GM12864 (cell line): ENCODE measurements around the gene OLFM4.

Source experiments
- DNase-seq: peaks from one replicate; pipeline ENCODE4 v3.0.0-alpha.2; 2011; ENCODE audit warnings: low read depth
- H3K4me3 ChIP-seq: 2 replicates; pipeline ENCODE4 v1.5.1; 2011; ENCODE audit warnings: mild to moderate bottlenecking, low read depth, low read length, control low read depth
- CTCF ChIP-seq: IDR thresholded peaks from 2 replicates; pipeline ENCODE4 v1.5.1; 2011; ENCODE audit warnings: low read depth, mild to moderate bottlenecking, moderate library complexity, low read length, control low read depth, inconsistent platforms; ENCODE audit errors: missing control alignments

Gene OLFM4

DNA sequence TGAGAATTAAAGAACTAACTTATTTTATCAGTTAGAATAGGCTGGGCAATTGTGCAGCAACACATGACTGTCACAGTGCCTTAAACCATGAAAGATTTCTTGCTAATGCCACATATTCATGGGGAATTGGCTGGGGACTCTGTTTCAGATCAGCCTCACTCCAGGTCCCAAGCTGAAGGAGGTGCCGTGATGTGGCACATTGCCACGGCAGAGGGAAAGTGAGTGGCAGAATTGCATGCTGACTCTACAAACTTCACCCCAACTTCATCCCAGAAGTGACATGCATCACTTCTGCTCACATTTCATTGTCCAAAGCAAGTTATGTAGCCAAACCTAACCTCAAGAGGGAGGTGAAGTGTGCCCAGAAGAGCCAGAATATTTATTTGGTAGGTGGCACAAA is 37.8 kb downstream of the OLFM4 start:
- no peak for TF ChIP-seq CTCF
- H3K4me3 ChIP-seq: no peak overlapping the region
- DNase-seq: no peak

DNA sequence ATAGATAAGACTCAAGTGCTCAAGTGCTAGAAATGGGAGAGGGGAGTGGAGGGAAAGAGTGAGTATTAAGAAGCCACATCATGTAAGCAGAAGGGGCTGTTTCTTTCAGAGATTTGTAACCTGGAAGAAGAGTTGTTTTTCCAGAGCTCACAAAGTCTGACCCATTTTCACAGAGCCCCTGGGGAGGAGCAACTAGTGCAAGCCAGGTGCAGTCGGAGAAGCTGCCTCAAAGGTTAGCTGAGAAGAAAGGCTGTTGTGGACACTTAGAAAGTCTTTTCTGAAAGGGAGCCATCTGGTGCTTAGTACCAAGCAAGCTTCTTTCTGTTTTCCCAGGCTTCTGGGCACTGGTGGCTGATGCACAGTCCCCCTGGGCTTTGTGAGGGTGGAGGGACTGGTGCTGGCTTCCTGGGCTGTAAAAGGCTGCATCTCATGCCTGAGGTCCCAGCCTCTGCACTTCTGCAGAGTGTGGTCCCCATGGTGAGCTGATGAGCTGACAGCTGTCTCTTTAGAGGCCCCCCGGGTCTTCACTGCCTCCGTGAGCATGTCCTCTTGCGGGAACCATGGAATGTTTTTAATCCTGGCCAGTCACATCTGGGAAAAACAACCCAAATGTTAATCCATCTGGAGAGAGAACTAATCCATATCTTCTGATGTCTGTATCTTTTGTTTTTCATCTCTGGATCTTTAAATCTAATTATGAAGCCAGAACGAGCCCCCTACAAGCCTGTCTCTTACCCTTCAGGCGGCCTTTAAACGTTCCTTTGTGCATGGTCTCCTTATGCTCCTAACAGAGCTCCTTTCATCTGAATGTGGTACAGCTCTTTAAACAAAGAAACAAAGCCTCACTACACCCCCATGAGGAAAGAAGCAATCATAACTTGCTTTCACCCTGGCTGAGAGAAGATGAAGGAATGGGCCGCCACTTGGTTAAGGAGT is 40.2 kb downstream of the OLFM4 start:
- no peak for TF ChIP-seq CTCF
- no peak for DNase-seq
- no peak overlapping the region for H3K4me3 ChIP-seq

- H3K4me3 ChIP-seq: no peak overlapping the region
- no peak for TF ChIP-seq CTCF
- DNase-seq: no peak
Measured at GRCh38 chr13:53069800-53070199, 41.2 kb downstream of the OLFM4 start.

- no peak for DNase-seq
- no peak overlapping the region for H3K4me3 ChIP-seq
- TF ChIP-seq CTCF: no peak
Measured at GRCh38 chr13:53073711-53074110, 45.1 kb downstream of the OLFM4 start.

- DNase-seq: no peak
- no peak overlapping the region for H3K4me3 ChIP-seq
- no peak for TF ChIP-seq CTCF
Measured at GRCh38 chr13:53074114-53074513, 45.5 kb downstream of the OLFM4 start.

DNA sequence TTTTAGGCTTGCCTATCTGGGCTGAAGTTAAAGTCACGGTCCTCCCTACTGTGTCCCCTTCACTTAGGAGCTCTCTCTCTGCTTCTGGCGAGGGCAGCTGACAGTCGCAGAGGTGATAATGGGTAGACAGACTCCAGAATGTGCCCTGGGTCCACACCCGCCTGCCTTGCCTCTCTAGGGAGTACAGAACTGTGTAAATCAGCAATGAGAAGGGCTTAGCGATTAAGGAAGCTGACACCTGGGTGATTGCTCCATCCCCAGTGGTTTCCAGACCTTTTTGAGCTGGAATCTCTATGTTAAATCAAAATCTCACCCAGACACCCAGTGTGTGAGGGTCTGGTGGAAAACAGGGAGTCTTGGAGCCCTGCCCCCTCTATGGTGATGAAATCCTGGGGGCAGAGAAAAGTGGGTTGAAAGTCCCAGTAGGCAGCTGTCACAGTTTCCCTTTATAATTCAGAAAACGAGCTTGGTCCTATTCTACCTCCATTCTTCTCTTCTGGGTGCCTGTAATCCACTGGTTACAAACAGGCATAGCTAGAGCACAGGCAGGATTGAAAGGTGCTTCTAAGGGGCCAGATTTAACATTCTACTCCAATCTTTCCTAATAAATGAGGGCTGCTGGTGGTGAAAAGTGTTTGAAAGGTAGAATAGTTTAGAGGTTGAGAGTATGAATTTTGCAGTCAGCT is 46.9 kb downstream of the OLFM4 start:
- no peak for TF ChIP-seq CTCF
- H3K4me3 ChIP-seq: no peak overlapping the region
- DNase-seq: no peak
